DOHH2 (cell line): ENCODE results near the gene CNDP1.
"Not testable (repeated sequence)": the region's sequence is repeated elsewhere in the genome, so short reads cannot be mapped to it uniquely, and the experiment has no call there.

Experiments
- EZH2phosphoT487 ChIP-seq: fragments of 200-600 bp; sonication (generic); IDR thresholded peaks from 2 replicates; pipeline ENCODE4 v1.6.1; 2017; ENCODE audit warnings: borderline replicate concordance, mild to moderate bottlenecking, antibody characterized with exemption, low read length, moderate library complexity, mixed read lengths
- TF ChIP-seq, protein P1 (sequence below): fragments of 200-600 bp; sonication (generic); IDR thresholded peaks from one replicate; pipeline ENCODE4 v1.5.1; 2014; ENCODE audit warnings: antibody characterized with exemption, mild to moderate bottlenecking, low read depth, low read length; ENCODE audit not compliant: poor library complexity, severe bottlenecking

DNA sequence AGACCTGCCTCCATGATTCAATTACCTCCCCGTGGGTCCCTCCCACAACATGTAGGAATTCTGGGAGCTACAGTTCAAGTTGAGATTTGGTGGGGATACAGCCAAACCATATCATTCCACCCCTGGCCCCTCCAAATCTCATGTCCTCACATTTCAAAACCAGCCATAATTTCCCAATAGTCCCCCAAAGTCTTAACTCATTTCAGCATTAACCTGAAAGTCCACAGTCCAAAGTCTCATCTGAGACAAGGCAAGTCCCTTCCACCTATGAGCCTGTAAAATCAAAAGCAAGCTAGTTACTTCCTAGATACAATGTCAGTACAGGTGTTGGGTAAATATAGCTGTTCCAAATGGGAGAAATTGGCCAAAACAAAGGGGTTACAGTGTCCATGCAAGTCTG is 30.9 kb downstream of the CNDP1 start:
- TF ChIP-seq, protein P1, sequence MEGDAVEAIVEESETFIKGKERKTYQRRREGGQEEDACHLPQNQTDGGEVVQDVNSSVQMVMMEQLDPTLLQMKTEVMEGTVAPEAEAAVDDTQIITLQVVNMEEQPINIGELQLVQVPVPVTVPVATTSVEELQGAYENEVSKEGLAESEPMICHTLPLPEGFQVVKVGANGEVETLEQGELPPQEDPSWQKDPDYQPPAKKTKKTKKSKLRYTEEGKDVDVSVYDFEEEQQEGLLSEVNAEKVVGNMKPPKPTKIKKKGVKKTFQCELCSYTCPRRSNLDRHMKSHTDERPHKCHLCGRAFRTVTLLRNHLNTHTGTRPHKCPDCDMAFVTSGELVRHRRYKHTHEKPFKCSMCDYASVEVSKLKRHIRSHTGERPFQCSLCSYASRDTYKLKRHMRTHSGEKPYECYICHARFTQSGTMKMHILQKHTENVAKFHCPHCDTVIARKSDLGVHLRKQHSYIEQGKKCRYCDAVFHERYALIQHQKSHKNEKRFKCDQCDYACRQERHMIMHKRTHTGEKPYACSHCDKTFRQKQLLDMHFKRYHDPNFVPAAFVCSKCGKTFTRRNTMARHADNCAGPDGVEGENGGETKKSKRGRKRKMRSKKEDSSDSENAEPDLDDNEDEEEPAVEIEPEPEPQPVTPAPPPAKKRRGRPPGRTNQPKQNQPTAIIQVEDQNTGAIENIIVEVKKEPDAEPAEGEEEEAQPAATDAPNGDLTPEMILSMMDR, result not testable (repeated sequence)
- TF ChIP-seq EZH2phosphoT487, result not testable (repeated sequence)
